ENCODE data around the gene ADGRD2. TPM values are rescaled to one million over a fixed set of nuclear protein-coding genes. Genes with fewer than 3 reads are reported as not detected.

ADGRD2 gene
- total RNA-seq, 1 donor = not detected

DNA sequence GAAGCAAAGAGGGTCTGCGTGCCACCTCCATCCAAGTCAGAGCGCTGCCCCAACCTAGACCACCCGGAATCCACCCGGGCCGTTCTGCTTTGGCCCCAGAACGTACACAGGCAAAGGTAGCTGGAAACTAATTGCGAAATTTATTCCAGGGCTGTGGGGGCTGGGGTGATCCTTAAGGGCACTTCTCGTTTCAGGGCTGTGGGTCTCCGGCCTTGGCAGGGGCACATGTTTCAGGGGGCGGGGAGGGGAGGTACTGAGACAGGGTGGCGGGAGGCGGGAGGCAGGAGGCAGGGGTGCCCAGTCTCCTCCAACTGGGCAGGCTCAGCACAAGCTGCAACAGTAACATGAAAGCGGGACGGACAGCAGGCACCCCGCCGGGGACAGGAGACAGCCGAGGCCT lies 30.9 kb downstream of the ADGRD2 start:
- no peak for DNase-seq (ENCODE audit: low read depth)
- TF ChIP-seq CTCF (IDR thresholded peaks at IDR 0.05; ENCODE audit: insufficient read depth, low read depth, low read length) = no peak
- H3K4me3 ChIP-seq (ENCODE audit: low read depth, low read length) = no peak overlapping the region

DNA sequence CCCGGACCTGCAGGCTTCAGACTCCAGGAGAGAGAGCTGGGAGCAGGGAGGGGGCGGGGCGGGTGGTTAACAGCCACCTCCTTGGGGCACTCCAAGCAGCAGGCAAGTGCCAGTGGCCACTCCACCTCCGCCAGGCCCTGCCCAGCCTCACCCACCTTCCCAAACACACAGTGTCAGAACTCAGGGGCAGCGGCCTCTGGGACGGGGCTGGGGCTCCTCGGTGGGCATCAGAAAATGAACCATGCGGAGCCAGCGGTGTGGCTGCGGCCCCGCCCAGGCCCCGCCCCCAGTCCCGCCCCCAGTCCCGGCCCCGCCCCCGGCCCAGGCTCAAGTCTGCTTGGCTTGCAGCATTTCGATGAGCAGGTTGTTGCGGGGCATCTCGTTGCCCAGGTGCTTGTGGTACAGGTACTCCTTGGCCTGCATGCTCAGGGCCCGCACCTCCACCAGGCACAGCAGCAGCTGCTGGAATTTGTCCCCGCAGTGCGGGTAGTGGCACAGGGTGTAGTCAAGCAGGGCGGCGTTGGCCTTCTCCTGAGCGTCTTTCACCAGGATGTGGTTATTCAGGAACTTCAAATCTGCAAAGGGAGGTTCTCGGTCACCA lies 32.3 kb downstream of the ADGRD2 start:
- DNase-seq (ENCODE audit: low read depth) = no peak
- H3K4me3 ChIP-seq (ENCODE audit: low read depth, low read length) = no peak overlapping the region

GRCh38 chr9:124483481-124483880 lies 33.2 kb downstream of the ADGRD2 start:
- TF ChIP-seq CTCF (IDR thresholded peaks at IDR 0.05; ENCODE audit: insufficient read depth, low read depth, low read length) = no peak
- no peak for DNase-seq (ENCODE audit: low read depth)
- H3K4me3 ChIP-seq (ENCODE audit: low read depth, low read length) = no peak overlapping the region

More for the DNA sequence above, 32.3 kb downstream of the ADGRD2 start:
- TF ChIP-seq CTCF (IDR thresholded peaks at IDR 0.05; ENCODE audit: insufficient read depth, low read depth, low read length) = no peak

DNA sequence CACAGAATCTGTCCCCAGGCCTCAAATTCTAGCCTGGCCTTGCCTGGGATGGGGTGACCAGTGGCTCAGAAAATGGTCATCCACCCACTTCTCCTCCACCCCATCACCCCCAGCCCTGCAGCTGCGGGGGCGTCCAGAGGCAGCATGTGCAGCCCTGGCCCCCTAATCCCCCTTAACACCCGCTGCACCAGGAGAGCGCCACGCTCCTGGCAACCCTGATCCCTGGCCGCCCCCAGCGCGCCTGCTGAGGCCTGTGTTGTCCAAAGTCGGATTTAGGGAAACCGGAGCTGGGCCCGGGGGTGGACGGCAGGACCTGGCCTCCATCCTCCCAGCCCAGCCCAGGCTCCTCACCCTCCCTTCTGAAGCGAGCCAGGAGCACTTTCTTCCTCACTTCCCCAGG lies 35.0 kb downstream of the ADGRD2 start:
- H3K4me3 ChIP-seq (ENCODE audit: low read depth, low read length) = no peak overlapping the region
- no peak for TF ChIP-seq CTCF (IDR thresholded peaks at IDR 0.05; ENCODE audit: insufficient read depth, low read depth, low read length)
- DNase-seq (ENCODE audit: low read depth) = no peak

GRCh38 chr9:124485936-124486335 lies 35.7 kb downstream of the ADGRD2 start:
- TF ChIP-seq CTCF (IDR thresholded peaks at IDR 0.05; ENCODE audit: insufficient read depth, low read depth, low read length) = no peak
- H3K4me3 ChIP-seq (ENCODE audit: low read depth, low read length) = no peak overlapping the region
- DNase-seq (ENCODE audit: low read depth) = no peak

GRCh38 chr9:124486778-124487259 lies 36.6 kb downstream of the ADGRD2 start:
- no peak for TF ChIP-seq CTCF (IDR thresholded peaks at IDR 0.05; ENCODE audit: insufficient read depth, low read depth, low read length)
- H3K4me3 ChIP-seq (ENCODE audit: low read depth, low read length) = no peak overlapping the region
- DNase-seq (ENCODE audit: low read depth) = no peak

Measured in fibroblast of villous mesenchyme (primary cell).